Pancreas (tissue), 10 donors: ENCODE results near the gene RRP9. TPM values are rescaled to one million over a fixed set of nuclear protein-coding genes. Genes with fewer than 3 reads are reported as not detected.

Source experiments
- ATAC-seq, 4 donors: fragments of 200-7000 bp; cut with Tn5 transposase; one replicate each; pipeline versions ENCODE4 v1.8.0 to v1.9.1; 2020; ENCODE audit warnings: mild to moderate bottlenecking in 4 of 4, moderate library complexity in 4 of 4
- DNase-seq, 6 donors: peaks; one replicate each; pipeline ENCODE4 v3.0.0-alpha.2; 2020
- FAIRE-seq: peaks from 2 replicates; lab custom pipeline; 2012; peaks lifted over from hg19 to GRCh38; lab: Jason Lieb, UNC
- H3K27ac ChIP-seq, 4 donors: fragments of 200-600 bp; sonication (generic); 1 replicate in 3 of 4; 2 replicates in 1 of 4; pipeline versions ENCODE4 v1.5.0 to v1.8.0; 2020
- H3K27me3 ChIP-seq, 4 donors: fragments of 200-600 bp; one replicate each; pipeline ENCODE4 v1.8.0; 2021
- H3K36me3 ChIP-seq, 3 donors: fragments of 200-600 bp; sonication (generic) in 1 of 3; one replicate each; pipeline versions ENCODE4 v1.5.0 to v1.8.0; 2020 to 2021
- H3K4me1 ChIP-seq, 3 donors: fragments of 200-600 bp; one replicate each; pipeline ENCODE4 v1.8.0; 2021
- H3K4me3 ChIP-seq, 4 donors: fragments of 200-600 bp; sonication (generic) in 2 of 4; one replicate each; pipeline versions ENCODE4 v1.5.0 to v1.8.0; 2020 to 2021
- H3K9me3 ChIP-seq, 4 donors: fragments of 200-600 bp; one replicate each; pipeline ENCODE4 v1.8.0; 2021
- WGBS, 2 donors: extraction: QIAGEN DNeasy Blood & Tissue Kit; methylation state at CpG; one replicate each; pipeline ENCODE4 v1.1.7; 2013; 5-methylcytosine and 5-hydroxymethylcytosine counted together
- intact Hi-C, 3 donors: fragments of 100-400 bp; cut with DNase I; formaldehyde crosslinking; loops; one replicate each; pipeline versions ENCODE4 v1.11.1 to v1.14.2; 2022
- polyA plus RNA-seq, 2 donors: library from polyadenylated mRNA; stranded (reverse); fragments of 200-250 nt; gene quantifications; one replicate each; pipeline ENCODE4 v1.2.3, GENCODE V29; 2013
- total RNA-seq, 6 donors: library from RNA; stranded (reverse); fragmentation: NEBNext Ultra II Directional in 4 of 6; extraction: Animal tissue kit (Norgen Biotek cat#: 25700) in 4 of 6; gene quantifications; one replicate each; pipeline versions ENCODE4 v1.2.1 to v1.2.4, GENCODE V29; 2021 to 2023
- TF ChIP-seq, protein P1 (sequence below), 4 donors: fragments of 200-600 bp; sonication (generic) in 3 of 4; IDR thresholded peaks; one replicate each; pipeline versions ENCODE4 v1.5.0 to v1.8.0; 2021; ENCODE audit warnings: antibody characterized with exemption in 4 of 4
- donor health status: healthy with polysubstance abuse.
- donor health status: DM: no; HTN: no; CAD: no; lungs with moderate emphysema.
- donor health status: DM: no; HTN: no; CAD: no.
- donor health status: control.
- donor health status: control.
- donor health status: Bipolar disorder and iron deficiency.
- donor health status: DM: yes; HTN: yes; CAD: no.
- donor health status: DM: no; HTN: no; CAD: no.
- donor health status: DM: no; HTN: no; CAD: no.
- donor health status: DM: yes; HTN: yes; CAD: no.

The RRP9 gene
- total and polyA plus RNA-seq, 8 donors, result 3.8 to 13.8 (median 7.9) TPM

DNA sequence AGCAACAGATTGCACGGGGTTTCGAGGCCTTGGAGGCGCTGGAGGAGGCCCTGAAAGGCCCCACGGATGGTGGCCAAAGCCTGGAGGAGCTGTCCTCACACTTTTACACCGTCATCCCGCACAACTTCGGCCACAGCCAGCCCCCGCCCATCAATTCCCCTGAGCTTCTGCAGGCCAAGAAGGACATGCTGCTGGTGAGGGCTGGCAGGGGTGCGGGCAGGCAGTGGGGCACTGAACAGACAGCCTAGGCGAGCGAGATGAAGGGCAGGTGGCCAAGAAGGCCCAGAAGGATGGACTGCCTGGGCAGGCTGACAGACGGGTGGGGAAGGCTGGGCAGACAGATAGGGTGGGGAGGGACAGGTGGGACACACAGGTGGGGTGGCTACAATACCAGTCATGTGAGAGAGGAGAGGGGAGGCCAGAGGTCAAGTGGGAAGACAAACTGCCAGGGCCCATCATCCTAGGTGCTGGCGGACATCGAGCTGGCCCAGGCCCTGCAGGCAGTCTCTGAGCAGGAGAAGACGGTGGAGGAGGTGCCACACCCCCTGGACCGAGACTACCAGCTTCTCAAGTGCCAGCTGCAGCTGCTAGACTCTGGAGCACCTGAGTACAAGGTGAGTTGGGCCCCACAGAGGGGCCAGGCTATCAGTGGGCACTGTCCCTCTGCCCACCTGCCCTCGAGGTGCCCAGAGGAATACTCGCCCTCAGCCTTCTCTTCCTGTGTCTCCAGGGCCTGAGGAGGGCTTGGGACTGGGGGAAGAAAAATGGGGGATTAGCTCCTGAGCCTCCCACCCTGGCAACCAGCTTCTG lies 3.5 kb upstream of the RRP9 start:
- Histone ChIP-seq H3K27ac (no peak overlapping the region), H3K4me1 (peaks cover 0 to 13% (median 5%) of the 10 kb centered on the region in 3 donors), H3K36me3 (no peaks in the 10 kb centered on the region), H3K9me3 (no peaks in the 10 kb centered on the region), H3K27me3 (no peaks in the 10 kb centered on the region), H3K4me3 (no peak overlapping the region)
- intact Hi-C loops, result loop anchor here in 1 of 3 donors (10.0 kb wide), 1 partner anchor 180 kb away; no protein-coding TSS in a partner anchor
- ATAC-seq (no peak), FAIRE-seq (no peak), DNase-seq (peak in 1 of 6 donors; percentile 27)
- TF ChIP-seq, protein P1, sequence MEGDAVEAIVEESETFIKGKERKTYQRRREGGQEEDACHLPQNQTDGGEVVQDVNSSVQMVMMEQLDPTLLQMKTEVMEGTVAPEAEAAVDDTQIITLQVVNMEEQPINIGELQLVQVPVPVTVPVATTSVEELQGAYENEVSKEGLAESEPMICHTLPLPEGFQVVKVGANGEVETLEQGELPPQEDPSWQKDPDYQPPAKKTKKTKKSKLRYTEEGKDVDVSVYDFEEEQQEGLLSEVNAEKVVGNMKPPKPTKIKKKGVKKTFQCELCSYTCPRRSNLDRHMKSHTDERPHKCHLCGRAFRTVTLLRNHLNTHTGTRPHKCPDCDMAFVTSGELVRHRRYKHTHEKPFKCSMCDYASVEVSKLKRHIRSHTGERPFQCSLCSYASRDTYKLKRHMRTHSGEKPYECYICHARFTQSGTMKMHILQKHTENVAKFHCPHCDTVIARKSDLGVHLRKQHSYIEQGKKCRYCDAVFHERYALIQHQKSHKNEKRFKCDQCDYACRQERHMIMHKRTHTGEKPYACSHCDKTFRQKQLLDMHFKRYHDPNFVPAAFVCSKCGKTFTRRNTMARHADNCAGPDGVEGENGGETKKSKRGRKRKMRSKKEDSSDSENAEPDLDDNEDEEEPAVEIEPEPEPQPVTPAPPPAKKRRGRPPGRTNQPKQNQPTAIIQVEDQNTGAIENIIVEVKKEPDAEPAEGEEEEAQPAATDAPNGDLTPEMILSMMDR (IDR thresholded peaks at IDR 0.05), result no peak
- WGBS, 2 donors, result 74 to 78% methylated on average over 18 of the region's 18 CpGs

- intact Hi-C loops, result loop anchor here in 1 of 3 donors (10.0 kb wide), 1 partner anchor 180 kb away; no protein-coding TSS in a partner anchor
- 79 to 83% methylated on average over 11 of the region's 11 CpGs for WGBS, 2 donors
- no peak for DNase-seq
- Histone ChIP-seq H3K9me3 (no peaks in the 10 kb centered on the region), H3K36me3 (no peaks in the 10 kb centered on the region), H3K27ac (no peak overlapping the region), H3K4me1 (peaks cover 0 to 18% (median 5%) of the 10 kb centered on the region in 3 donors), H3K27me3 (no peaks in the 10 kb centered on the region), H3K4me3 (no peak overlapping the region)
- TF ChIP-seq, protein P1 (IDR thresholded peaks at IDR 0.05), result no peak
- FAIRE-seq, result no peak
- ATAC-seq, result no peak
These were observed 2.8 kb upstream of the RRP9 start for GRCh38 chr3:51944451-51945021.

GRCh38 chr3:51943451-51944391 lies 2.0 kb upstream of the RRP9 start:
- Histone ChIP-seq H3K4me3 (no peak overlapping the region), H3K9me3 (no peaks in the 10 kb centered on the region), H3K36me3 (no peaks in the 10 kb centered on the region), H3K27me3 (no peaks in the 10 kb centered on the region), H3K4me1 (peaks cover 0 to 18% (median 5%) of the 10 kb centered on the region in 3 donors), H3K27ac (no peak overlapping the region)
- FAIRE-seq (no peak), ATAC-seq (no peak), DNase-seq (peak in 2 of 6 donors; percentile 28 to 71)
- WGBS, 2 donors, result 93 to 97% methylated on average over 21 of the region's 21 CpGs
- intact Hi-C loops, result loop anchor here in 1 of 3 donors (10.0 kb wide), 1 partner anchor 181 kb away; no protein-coding TSS in a partner anchor
- TF ChIP-seq, protein P1 (IDR thresholded peaks at IDR 0.05), result no peak

DNA sequence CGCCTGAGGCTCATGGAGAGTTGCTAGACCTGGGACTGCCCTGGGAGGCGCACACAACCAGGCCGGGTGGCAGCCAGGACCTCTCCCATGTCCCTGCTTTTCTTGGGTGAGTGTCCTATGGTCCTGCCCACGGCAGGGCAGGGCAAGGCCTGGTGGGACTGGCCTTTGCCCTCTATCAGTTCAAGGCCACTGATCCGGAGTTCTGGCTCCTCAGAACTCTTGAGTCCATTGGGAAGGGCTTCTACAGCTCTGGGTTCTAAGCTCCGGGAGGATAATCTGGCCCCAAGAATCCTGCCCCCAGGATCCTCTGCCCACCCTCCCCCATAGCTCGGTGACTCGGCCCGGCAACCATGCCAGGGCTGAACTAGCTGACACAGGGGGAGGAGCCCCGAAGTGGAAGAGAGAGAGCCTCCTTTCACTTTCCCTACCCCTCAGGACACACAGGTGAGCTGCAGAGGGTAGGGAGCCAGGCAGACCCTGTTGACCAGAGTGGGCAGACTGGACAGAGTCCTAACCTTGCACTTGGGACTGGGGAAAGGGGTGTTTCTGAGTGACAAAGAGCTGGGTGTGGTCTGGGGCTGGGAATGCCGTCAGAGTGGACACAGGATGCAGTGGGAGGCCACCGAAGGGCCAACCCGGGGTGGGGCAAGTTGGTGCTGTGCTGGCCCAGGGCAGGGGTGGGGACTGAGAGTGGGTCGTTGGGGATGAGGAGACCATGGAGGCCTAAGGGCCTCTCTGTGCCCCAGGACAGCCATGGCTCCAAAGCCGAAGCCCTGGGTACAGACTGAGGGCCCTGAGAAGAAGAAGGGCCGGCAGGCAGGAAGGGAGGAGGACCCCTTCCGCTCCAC lies 1.1 kb upstream of the RRP9 start:
- Histone ChIP-seq H3K27me3 (no peaks in the 10 kb centered on the region), H3K4me1 (peaks cover 0 to 18% (median 5%) of the 10 kb centered on the region in 3 donors), H3K9me3 (no peaks in the 10 kb centered on the region), H3K27ac (peak overlapping the region; percentile 40 to 83 (median 71)), H3K36me3 (no peaks in the 10 kb centered on the region), H3K4me3 (peak overlapping the region in 3 of 4 donors; percentile 22 to 94 (median 70))
- DNase-seq, result peak in 3 of 6 donors; percentile 39 to 73 (median 61)
- FAIRE-seq, result no peak
- intact Hi-C loops, result loop anchor here in 1 of 3 donors (10.0 kb wide), 1 partner anchor 182 kb away; no protein-coding TSS in a partner anchor
- 54 to 60% methylated on average over 17 of the region's 17 CpGs for WGBS, 2 donors
- peak; percentile 4 to 46 (median 6) for ATAC-seq
- TF ChIP-seq, protein P1 (IDR thresholded peaks at IDR 0.05), result no peak
